HUES6 (cell line): ENCODE data around the gene SPATA9.

Source experiments
- H3K27ac ChIP-seq: 2 replicates; pipeline ENCODE4 v1.7.0; 2013; ENCODE audit warnings: low read depth, mild to moderate bottlenecking, low read length, inconsistent platforms
- H3K27me3 ChIP-seq: 2 replicates; pipeline ENCODE4 v1.6.1; 2013; ENCODE audit warnings: low read length; ENCODE audit not compliant: control insufficient read depth, insufficient read depth
- H3K36me3 ChIP-seq: 2 replicates; pipeline ENCODE4 v1.6.1; 2013; ENCODE audit warnings: low read length; ENCODE audit not compliant: control insufficient read depth, insufficient read depth
- H3K4me1 ChIP-seq: 2 replicates; pipeline ENCODE4 v1.6.1; 2013; ENCODE audit warnings: low read length; ENCODE audit not compliant: control insufficient read depth, insufficient read depth
- H3K4me3 ChIP-seq: 2 replicates; pipeline ENCODE4 v1.5.1; 2013; ENCODE audit warnings: low read depth, low read length
- H3K9ac ChIP-seq: one replicate; pipeline ENCODE4 v1.6.1; 2013; ENCODE audit warnings: mild to moderate bottlenecking, low read length
- H3K9me3 ChIP-seq: 2 replicates; pipeline ENCODE4 v1.6.1; 2013; ENCODE audit warnings: low read depth, low read length; ENCODE audit not compliant: control insufficient read depth, insufficient read depth

The SPATA9 gene

GRCh38 chr5:95725937-95726810 lies 43.4 kb upstream of the SPATA9 start:
- Histone ChIP-seq H3K36me3 (no peaks in the 10 kb centered on the region), H3K9ac (no peak overlapping the region), H3K4me3 (no peak overlapping the region), H3K27ac (no peak overlapping the region), H3K27me3 (peaks cover 24% of the 10 kb centered on the region), H3K4me1 (peaks cover 27% of the 10 kb centered on the region), H3K9me3 (no peaks in the 10 kb centered on the region)

GRCh38 chr5:95725071-95725820 lies 42.5 kb upstream of the SPATA9 start:
- H3K9ac ChIP-seq: no peak overlapping the region
- peaks cover 24% of the 10 kb centered on the region for H3K4me1 ChIP-seq
- no peaks in the 10 kb centered on the region for H3K9me3 ChIP-seq
- H3K4me3 ChIP-seq: no peak overlapping the region
- no peaks in the 10 kb centered on the region for H3K36me3 ChIP-seq
- H3K27me3 ChIP-seq: peaks cover 19% of the 10 kb centered on the region
- no peak overlapping the region for H3K27ac ChIP-seq

- H3K4me1 ChIP-seq: peaks cover 20% of the 10 kb centered on the region; the same call in 1 of the 2 replicates
- H3K27me3 ChIP-seq: peaks cover 4% of the 10 kb centered on the region; the same call in 1 of the 2 replicates
- H3K27ac ChIP-seq: peak overlapping the region; percentile 49; the same call in 1 of the 2 replicates
- H3K9ac ChIP-seq: no peak overlapping the region
- H3K4me3 ChIP-seq: no peak overlapping the region
- H3K36me3 ChIP-seq: no peaks in the 10 kb centered on the region
- no peaks in the 10 kb centered on the region for H3K9me3 ChIP-seq
These were observed 41.0 kb upstream of the SPATA9 start for GRCh38 chr5:95723632-95724369.

GRCh38 chr5:95721582-95722295 lies 38.9 kb upstream of the SPATA9 start:
- Histone ChIP-seq H3K4me1 (peaks cover 18% of the 10 kb centered on the region), H3K9me3 (no peaks in the 10 kb centered on the region), H3K4me3 (no peak overlapping the region), H3K36me3 (no peaks in the 10 kb centered on the region), H3K9ac (no peak overlapping the region), H3K27me3 (no peaks in the 10 kb centered on the region), H3K27ac (no peak overlapping the region)

GRCh38 chr5:95720094-95720786 lies 37.4 kb upstream of the SPATA9 start:
- Histone ChIP-seq H3K4me1 (peaks cover 16% of the 10 kb centered on the region), H3K9me3 (no peaks in the 10 kb centered on the region), H3K27ac (no peak overlapping the region), H3K9ac (no peak overlapping the region), H3K27me3 (no peaks in the 10 kb centered on the region), H3K36me3 (no peaks in the 10 kb centered on the region), H3K4me3 (no peak overlapping the region)

GRCh38 chr5:95718738-95719137 lies 35.9 kb upstream of the SPATA9 start:
- Histone ChIP-seq H3K9ac (no peak overlapping the region), H3K4me1 (peaks cover 16% of the 10 kb centered on the region), H3K9me3 (no peaks in the 10 kb centered on the region), H3K4me3 (no peak overlapping the region; the same call in 1 of the 2 replicates), H3K27me3 (no peaks in the 10 kb centered on the region), H3K36me3 (no peaks in the 10 kb centered on the region), H3K27ac (no peak overlapping the region)

GRCh38 chr5:95718203-95718602 lies 35.4 kb upstream of the SPATA9 start:
- Histone ChIP-seq H3K36me3 (no peaks in the 10 kb centered on the region), H3K4me1 (peaks cover 13% of the 10 kb centered on the region), H3K9ac (no peak overlapping the region), H3K27ac (no peak overlapping the region; the same call in 1 of the 2 replicates), H3K9me3 (no peaks in the 10 kb centered on the region), H3K27me3 (no peaks in the 10 kb centered on the region), H3K4me3 (no peak overlapping the region; the same call in 1 of the 2 replicates)

- no peaks in the 10 kb centered on the region for H3K36me3 ChIP-seq
These were observed 34.6 kb upstream of the SPATA9 start for GRCh38 chr5:95717439-95717838.

GRCh38 chr5:95715799-95716461 lies 33.1 kb upstream of the SPATA9 start:
- H3K4me3 ChIP-seq: no peak overlapping the region
- no peak overlapping the region for H3K27ac ChIP-seq
- H3K36me3 ChIP-seq: no peaks in the 10 kb centered on the region
- H3K9me3 ChIP-seq: no peaks in the 10 kb centered on the region
- H3K27me3 ChIP-seq: no peaks in the 10 kb centered on the region; the same call in 1 of the 2 replicates
- peaks cover 22% of the 10 kb centered on the region for H3K4me1 ChIP-seq
- no peak overlapping the region for H3K9ac ChIP-seq

More at GRCh38 chr5:95717439-95717838, 34.6 kb upstream of the SPATA9 start:
- Histone ChIP-seq H3K4me1 (peaks cover 13% of the 10 kb centered on the region), H3K4me3 (no peak overlapping the region; the same call in 1 of the 2 replicates), H3K9ac (no peak overlapping the region), H3K9me3 (no peaks in the 10 kb centered on the region), H3K27me3 (no peaks in the 10 kb centered on the region), H3K27ac (no peak overlapping the region)
